Renal pelvis (tissue), 4 donors: ENCODE measurements around the gene TRH. TPM values are rescaled to one million over a fixed set of nuclear protein-coding genes. Genes with fewer than 3 reads are reported as not detected.
"Not testable (repeated sequence)": the region's sequence is repeated elsewhere in the genome, so short reads cannot be mapped to it uniquely, and the experiment has no call there.

Source experiments
- DNase-seq: peaks from one replicate; pipeline ENCODE4 v3.0.0-alpha.2; 2013
- polyA plus RNA-seq, 3 donors: library from polyadenylated mRNA; unstranded; fragments of 120-200 nt; gene quantifications; one replicate each; pipeline ENCODE4 v1.2.1, GENCODE V29; 2013; ENCODE audit not compliant: insufficient read length in 3 of 3

The TRH gene
- polyA plus RNA-seq, 3 donors, result 0.36 to 0.47 (median 0.43) TPM

- peak; percentile 27 for DNase-seq
These were observed 28.4 kb downstream of the TRH start for GRCh38 chr3:130002666-130003598.

DNA sequence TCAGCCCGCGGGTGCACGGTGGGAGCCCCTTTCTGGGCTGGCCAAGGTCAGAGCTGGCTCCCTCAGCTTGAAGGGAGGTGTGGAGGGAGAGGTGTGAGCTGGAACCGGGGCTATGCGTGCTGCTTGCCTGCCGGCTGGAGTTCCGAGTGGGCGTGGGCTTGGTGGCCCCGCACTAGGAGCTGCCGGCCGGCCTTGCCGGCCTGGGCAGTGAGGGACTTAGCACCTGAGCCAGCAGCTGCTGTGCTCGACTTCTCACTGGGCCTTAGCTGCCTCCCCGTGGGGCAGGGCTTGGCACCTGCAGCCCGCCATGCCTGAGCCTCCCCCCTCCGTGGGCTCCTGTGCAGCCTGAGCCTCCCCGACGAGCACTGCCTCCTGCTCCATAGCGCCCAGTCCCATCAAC is 36.0 kb downstream of the TRH start:
- DNase-seq, result no peak

DNA sequence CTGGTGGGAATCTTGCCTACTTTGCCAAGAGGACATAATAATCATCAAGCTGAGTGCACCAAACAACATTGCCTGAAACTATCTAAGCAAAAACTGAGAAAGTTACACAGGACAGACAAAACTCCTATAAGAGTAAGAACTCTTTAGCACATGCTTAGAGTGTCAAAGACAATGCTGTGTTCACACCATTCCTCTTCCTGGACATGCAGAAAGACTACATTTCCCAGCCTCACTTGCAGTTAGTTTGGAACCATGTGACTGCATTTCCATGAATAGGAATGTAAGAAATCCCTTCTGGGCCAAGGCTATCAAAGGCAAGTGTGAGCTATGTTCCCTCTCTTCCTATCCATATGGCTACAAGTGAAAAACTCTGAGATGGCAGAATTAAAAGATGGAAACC is 37.6 kb downstream of the TRH start:
- DNase-seq, result not testable (repeated sequence)

- DNase-seq, result not testable (repeated sequence)
These were observed 38.7 kb downstream of the TRH start for GRCh38 chr3:130013246-130013645.

DNA sequence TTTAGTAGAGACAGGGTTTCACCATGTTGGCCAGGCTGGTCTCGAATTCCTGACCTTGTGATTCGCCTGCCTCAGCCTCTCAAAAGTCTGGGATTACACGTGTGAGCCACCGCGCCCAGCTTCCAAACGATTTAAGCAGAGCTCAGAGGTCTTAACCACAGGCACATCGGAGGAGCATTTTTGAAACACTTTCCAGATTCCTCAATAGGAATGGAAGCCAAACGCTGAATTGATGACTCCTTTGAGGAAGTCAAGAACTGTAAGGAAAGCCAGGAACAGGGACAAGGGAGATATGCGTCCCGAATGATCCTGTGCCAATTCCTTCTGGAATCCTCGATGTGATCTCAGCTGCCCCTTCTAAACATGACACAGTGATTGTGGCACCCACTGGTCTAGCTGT is 40.0 kb downstream of the TRH start:
- DNase-seq, result no peak

GRCh38 chr3:130017661-130018060 is 43.1 kb downstream of the TRH start:
- not testable (repeated sequence) for DNase-seq

- not testable (repeated sequence) for DNase-seq
These were observed 51.8 kb downstream of the TRH start for GRCh38 chr3:130026146-130026829.

DNA sequence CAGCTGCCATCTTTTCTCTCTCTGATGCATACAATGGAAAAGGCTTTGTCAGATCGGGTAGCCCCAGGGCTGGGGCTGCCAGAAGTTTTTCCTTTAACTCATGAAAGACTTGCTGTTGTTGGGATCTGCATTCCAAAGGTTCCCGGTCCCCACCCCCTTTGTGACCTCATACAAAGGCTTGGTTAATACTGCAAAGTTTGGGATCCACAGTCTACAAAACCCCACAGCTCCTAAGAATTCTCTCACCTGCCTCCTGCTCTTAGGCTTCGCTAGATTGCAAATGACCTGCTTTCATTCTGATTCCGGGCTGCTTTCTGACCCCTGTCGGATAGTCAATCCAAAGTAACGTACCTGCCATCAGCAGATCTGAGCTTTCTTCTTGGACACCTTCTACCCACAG is 52.9 kb downstream of the TRH start:
- DNase-seq, result not testable (repeated sequence)

Other genes with a start within 250 kb of the TRH start
- 10 to 100 TPM; 22.2 to 28.4 (median 22.8) TPM for gene TMCC1, start 81.0 kb upstream of the TRH start, polyA plus RNA-seq
- gene ALG1L2, start 107.1 kb downstream of the TRH start, polyA plus RNA-seq, result 1 to 10 TPM; 1.2 to 2.9 (median 2.8) TPM